Measurements from ENCODE around the gene KANSL1. TPM values are rescaled to one million over a fixed set of nuclear protein-coding genes. Genes with fewer than 3 reads are reported as not detected.
"Not testable (repeated sequence)": the region's sequence is repeated elsewhere in the genome, so short reads cannot be mapped to it uniquely, and the experiment has no call there.

Gene KANSL1
- total RNA-seq, result 94.5 TPM

GRCh38 chr17:46193151-46193625, at the start of gene KANSL1:
TSS of gene KANSL1 (minus strand) at chr17:46193429. CDS start at chr17:46172143, 21,286 bp downstream.
- H3K27me3 ChIP-seq (ENCODE audit: control insufficient read depth in 3 of 3, insufficient read depth in 3 of 3, low read length in 3 of 3), result no peaks in the 10 kb centered on the region
- peak within 1 kb of the TSS; percentile 95 to 98 (median 95) for H3K9ac ChIP-seq (ENCODE audit: low read depth in 1 of 3, low read length in 3 of 3)
- H3K4me1 ChIP-seq (ENCODE audit: control insufficient read depth in 3 of 3, insufficient read depth in 3 of 3, low read length in 3 of 3), result peaks cover 21 to 39% (median 36%) of the 10 kb centered on the region in 3 donors
- peaks cover 0 to 2% (median 0%) of the 10 kb centered on the region in 3 donors for H3K36me3 ChIP-seq (ENCODE audit: control insufficient read depth in 3 of 3, insufficient read depth in 3 of 3, low read length in 3 of 3)
- H3K4me3 ChIP-seq (ENCODE audit: low read length in 3 of 3), result peak within 1 kb of the TSS; percentile 95 to 99 (median 96)
- no peaks in the 10 kb centered on the region for H3K9me3 ChIP-seq (ENCODE audit: control insufficient read depth in 3 of 3, low read length in 3 of 3)
- peak within 1 kb of the TSS; percentile 96 for H3K27ac ChIP-seq (ENCODE audit: low read depth, low read length)

- not testable (repeated sequence) for H3K4me1 ChIP-seq (ENCODE audit: control insufficient read depth in 3 of 3, insufficient read depth in 3 of 3, low read length in 3 of 3); H3K9ac ChIP-seq (ENCODE audit: low read depth in 1 of 3, low read length in 3 of 3); H3K27ac ChIP-seq (ENCODE audit: low read depth, low read length); H3K36me3 ChIP-seq (ENCODE audit: control insufficient read depth in 3 of 3, insufficient read depth in 3 of 3, low read length in 3 of 3); H3K9me3 ChIP-seq (ENCODE audit: control insufficient read depth in 3 of 3, low read length in 3 of 3); H3K27me3 ChIP-seq (ENCODE audit: control insufficient read depth in 3 of 3, insufficient read depth in 3 of 3, low read length in 3 of 3); H3K4me3 ChIP-seq (ENCODE audit: low read length in 3 of 3)
Observed at GRCh38 chr17:46231359-46231758, 38.1 kb upstream of the KANSL1 start.

GRCh38 chr17:46225274-46225794, 32.1 kb upstream of the KANSL1 start:
- H3K27ac ChIP-seq (ENCODE audit: low read depth, low read length); H3K36me3 ChIP-seq (ENCODE audit: control insufficient read depth in 3 of 3, insufficient read depth in 3 of 3, low read length in 3 of 3); H3K27me3 ChIP-seq (ENCODE audit: control insufficient read depth in 3 of 3, insufficient read depth in 3 of 3, low read length in 3 of 3); H3K4me1 ChIP-seq (ENCODE audit: control insufficient read depth in 3 of 3, insufficient read depth in 3 of 3, low read length in 3 of 3); H3K9me3 ChIP-seq (ENCODE audit: control insufficient read depth in 3 of 3, low read length in 3 of 3): not testable (repeated sequence)
- Histone ChIP-seq H3K4me3 (ENCODE audit: low read length in 3 of 3) (peak overlapping the region; percentile 79 to 92 (median 83)), H3K9ac (ENCODE audit: low read depth in 1 of 3, low read length in 3 of 3) (peak overlapping the region in 2 of 3 donors; percentile 54 to 60)

GRCh38 chr17:46224864-46225263, 31.6 kb upstream of the KANSL1 start:
- H3K27me3 ChIP-seq (ENCODE audit: control insufficient read depth in 3 of 3, insufficient read depth in 3 of 3, low read length in 3 of 3); H3K36me3 ChIP-seq (ENCODE audit: control insufficient read depth in 3 of 3, insufficient read depth in 3 of 3, low read length in 3 of 3); H3K27ac ChIP-seq (ENCODE audit: low read depth, low read length); H3K4me1 ChIP-seq (ENCODE audit: control insufficient read depth in 3 of 3, insufficient read depth in 3 of 3, low read length in 3 of 3); H3K9me3 ChIP-seq (ENCODE audit: control insufficient read depth in 3 of 3, low read length in 3 of 3): not testable (repeated sequence)
- Histone ChIP-seq H3K4me3 (ENCODE audit: low read length in 3 of 3) (peak overlapping the region; percentile 79 to 92 (median 83)), H3K9ac (ENCODE audit: low read depth in 1 of 3, low read length in 3 of 3) (peak overlapping the region in 1 of 3 donors; percentile 45)

GRCh38 chr17:46223041-46223440, 29.8 kb upstream of the KANSL1 start:
- H3K4me3 ChIP-seq (ENCODE audit: low read length in 3 of 3); H3K27me3 ChIP-seq (ENCODE audit: control insufficient read depth in 3 of 3, insufficient read depth in 3 of 3, low read length in 3 of 3); H3K36me3 ChIP-seq (ENCODE audit: control insufficient read depth in 3 of 3, insufficient read depth in 3 of 3, low read length in 3 of 3); H3K27ac ChIP-seq (ENCODE audit: low read depth, low read length); H3K4me1 ChIP-seq (ENCODE audit: control insufficient read depth in 3 of 3, insufficient read depth in 3 of 3, low read length in 3 of 3); H3K9ac ChIP-seq (ENCODE audit: low read depth in 1 of 3, low read length in 3 of 3); H3K9me3 ChIP-seq (ENCODE audit: control insufficient read depth in 3 of 3, low read length in 3 of 3): not testable (repeated sequence)

GRCh38 chr17:46216682-46217081, 23.5 kb upstream of the KANSL1 start:
- no peak overlapping the region for H3K27ac ChIP-seq (ENCODE audit: low read depth, low read length)
- peaks cover 0 to 9% (median 6%) of the 10 kb centered on the region in 3 donors for H3K4me1 ChIP-seq (ENCODE audit: control insufficient read depth in 3 of 3, insufficient read depth in 3 of 3, low read length in 3 of 3)
- peaks cover 0 to 8% (median 4%) of the 10 kb centered on the region in 3 donors for H3K36me3 ChIP-seq (ENCODE audit: control insufficient read depth in 3 of 3, insufficient read depth in 3 of 3, low read length in 3 of 3)
- no peak overlapping the region for H3K4me3 ChIP-seq (ENCODE audit: low read length in 3 of 3)
- H3K27me3 ChIP-seq (ENCODE audit: control insufficient read depth in 3 of 3, insufficient read depth in 3 of 3, low read length in 3 of 3), result no peaks in the 10 kb centered on the region
- H3K9ac ChIP-seq (ENCODE audit: low read depth in 1 of 3, low read length in 3 of 3), result no peak overlapping the region
- H3K9me3 ChIP-seq (ENCODE audit: control insufficient read depth in 3 of 3, low read length in 3 of 3), result no peaks in the 10 kb centered on the region

- no peak overlapping the region for H3K4me3 ChIP-seq (ENCODE audit: low read length in 3 of 3)
- peaks cover 0 to 12% (median 6%) of the 10 kb centered on the region in 3 donors for H3K4me1 ChIP-seq (ENCODE audit: control insufficient read depth in 3 of 3, insufficient read depth in 3 of 3, low read length in 3 of 3)
- H3K9me3 ChIP-seq (ENCODE audit: control insufficient read depth in 3 of 3, low read length in 3 of 3), result no peaks in the 10 kb centered on the region
- no peak overlapping the region for H3K9ac ChIP-seq (ENCODE audit: low read depth in 1 of 3, low read length in 3 of 3)
- no peak overlapping the region for H3K27ac ChIP-seq (ENCODE audit: low read depth, low read length)
- H3K27me3 ChIP-seq (ENCODE audit: control insufficient read depth in 3 of 3, insufficient read depth in 3 of 3, low read length in 3 of 3), result no peaks in the 10 kb centered on the region
- peaks cover 0 to 5% (median 4%) of the 10 kb centered on the region in 3 donors for H3K36me3 ChIP-seq (ENCODE audit: control insufficient read depth in 3 of 3, insufficient read depth in 3 of 3, low read length in 3 of 3)
Observed at GRCh38 chr17:46212634-46213435, 19.6 kb upstream of the KANSL1 start.

GRCh38 chr17:46208997-46209396, 15.8 kb upstream of the KANSL1 start:
- Histone ChIP-seq H3K4me3 (ENCODE audit: low read length in 3 of 3) (no peak overlapping the region), H3K4me1 (ENCODE audit: control insufficient read depth in 3 of 3, insufficient read depth in 3 of 3, low read length in 3 of 3) (peaks cover 0 to 8% (median 6%) of the 10 kb centered on the region in 3 donors), H3K9ac (ENCODE audit: low read depth in 1 of 3, low read length in 3 of 3) (no peak overlapping the region), H3K36me3 (ENCODE audit: control insufficient read depth in 3 of 3, insufficient read depth in 3 of 3, low read length in 3 of 3) (peaks cover 0 to 2% (median 0%) of the 10 kb centered on the region in 3 donors), H3K27ac (ENCODE audit: low read depth, low read length) (no peak overlapping the region), H3K9me3 (ENCODE audit: control insufficient read depth in 3 of 3, low read length in 3 of 3) (no peaks in the 10 kb centered on the region), H3K27me3 (ENCODE audit: control insufficient read depth in 3 of 3, insufficient read depth in 3 of 3, low read length in 3 of 3) (no peaks in the 10 kb centered on the region)

- Histone ChIP-seq H3K4me3 (ENCODE audit: low read length in 3 of 3) (no peak overlapping the region), H3K27ac (ENCODE audit: low read depth, low read length) (no peak overlapping the region), H3K4me1 (ENCODE audit: control insufficient read depth in 3 of 3, insufficient read depth in 3 of 3, low read length in 3 of 3) (no peaks in the 10 kb centered on the region), H3K36me3 (ENCODE audit: control insufficient read depth in 3 of 3, insufficient read depth in 3 of 3, low read length in 3 of 3) (peaks cover 0 to 2% (median 0%) of the 10 kb centered on the region in 3 donors), H3K9ac (ENCODE audit: low read depth in 1 of 3, low read length in 3 of 3) (no peak overlapping the region), H3K27me3 (ENCODE audit: control insufficient read depth in 3 of 3, insufficient read depth in 3 of 3, low read length in 3 of 3) (no peaks in the 10 kb centered on the region), H3K9me3 (ENCODE audit: control insufficient read depth in 3 of 3, low read length in 3 of 3) (no peaks in the 10 kb centered on the region)
Observed at GRCh38 chr17:46205975-46206374, 12.7 kb upstream of the KANSL1 start.

GRCh38 chr17:46202424-46202823, 9.2 kb upstream of the KANSL1 start:
- Histone ChIP-seq H3K4me3 (ENCODE audit: low read length in 3 of 3) (no peak overlapping the region), H3K9me3 (ENCODE audit: control insufficient read depth in 3 of 3, low read length in 3 of 3) (no peaks in the 10 kb centered on the region), H3K27me3 (ENCODE audit: control insufficient read depth in 3 of 3, insufficient read depth in 3 of 3, low read length in 3 of 3) (no peaks in the 10 kb centered on the region), H3K36me3 (ENCODE audit: control insufficient read depth in 3 of 3, insufficient read depth in 3 of 3, low read length in 3 of 3) (no peaks in the 10 kb centered on the region), H3K4me1 (ENCODE audit: control insufficient read depth in 3 of 3, insufficient read depth in 3 of 3, low read length in 3 of 3) (peaks cover 0 to under 1% (median 0%) of the 10 kb centered on the region in 3 donors), H3K9ac (ENCODE audit: low read depth in 1 of 3, low read length in 3 of 3) (no peak overlapping the region), H3K27ac (ENCODE audit: low read depth, low read length) (no peak overlapping the region)

Data from skeletal muscle tissue (tissue), 4 donors.